Immature natural killer cell (primary cell): ENCODE results near the gene SP6. TPM values are rescaled to one million over a fixed set of nuclear protein-coding genes. Genes with fewer than 3 reads are reported as not detected.

Experiments used
- DNase-seq, 3 donors: peaks; one replicate each; pipeline ENCODE4 v3.0.0; 2022; ENCODE audit warnings: mixed read lengths in 1 of 3
- H3K27ac Mint-ChIP-seq, 6 donors: one replicate each; pipeline ENCODE4 v1.8.0; 2020; ENCODE audit warnings: mixed read lengths in 6 of 6, mild to moderate bottlenecking in 5 of 6, inconsistent platforms in 4 of 6, moderate library complexity in 3 of 6
- H3K27me3 Mint-ChIP-seq, 3 donors: one replicate each; pipeline ENCODE4 v1.8.0; 2020 to 2021; ENCODE audit warnings: low read depth in 3 of 3, mild to moderate bottlenecking in 3 of 3, mixed read lengths in 3 of 3, moderate library complexity in 3 of 3, inconsistent platforms in 1 of 3
- H3K36me3 Mint-ChIP-seq, 3 donors: one replicate each; pipeline ENCODE4 v1.8.0; 2020; ENCODE audit warnings: mixed read lengths in 3 of 3, inconsistent platforms in 2 of 3, mild to moderate bottlenecking in 2 of 3
- H3K4me1 Mint-ChIP-seq, 2 donors: one replicate each; pipeline ENCODE4 v1.8.0; 2020; ENCODE audit warnings: inconsistent platforms in 2 of 2, mild to moderate bottlenecking in 2 of 2, mixed read lengths in 2 of 2, moderate library complexity in 1 of 2
- H3K4me3 Mint-ChIP-seq, 5 donors: one replicate each; pipeline ENCODE4 v1.8.0; 2020; ENCODE audit warnings: mild to moderate bottlenecking in 5 of 5, mixed read lengths in 5 of 5, inconsistent platforms in 3 of 5, moderate library complexity in 3 of 5
- H3K9me3 Mint-ChIP-seq, 6 donors: one replicate each; pipeline ENCODE4 v1.8.0; 2020; ENCODE audit warnings: mild to moderate bottlenecking in 6 of 6, mixed read lengths in 6 of 6, inconsistent platforms in 4 of 6, moderate library complexity in 3 of 6
- polyA plus RNA-seq, 3 donors: library from polyadenylated mRNA; unstranded; fragments of 300-500 nt; fragmentation: Illumina TruSeq; gene quantifications; one replicate each; pipeline ENCODE4 v1.2.3, GENCODE V29; 2021

The SP6 gene
- polyA plus RNA-seq, 3 donors from 2014 or later = not detected

- Mint-ChIP-seq H3K4me1 (no peaks in the 10 kb centered on the region), H3K27me3 (peaks cover 2 to 17% (median 10%) of the 10 kb centered on the region in 3 donors), H3K4me3 (no peak overlapping the region), H3K36me3 (peaks cover 0 to 4% (median 0%) of the 10 kb centered on the region in 3 donors), H3K27ac (no peak overlapping the region), H3K9me3 (no peaks in the 10 kb centered on the region)
- DNase-seq = no peak
These were observed 22.5 kb upstream of the SP6 start for GRCh38 chr17:47873200-47874090.

GRCh38 chr17:47872651-47873161 is 21.7 kb upstream of the SP6 start:
- H3K27me3 Mint-ChIP-seq = peaks cover 2 to 17% (median 10%) of the 10 kb centered on the region in 3 donors
- DNase-seq = no peak
- H3K4me3 Mint-ChIP-seq = no peak overlapping the region
- H3K4me1 Mint-ChIP-seq = no peaks in the 10 kb centered on the region
- H3K9me3 Mint-ChIP-seq = no peaks in the 10 kb centered on the region
- H3K27ac Mint-ChIP-seq = no peak overlapping the region
- peaks cover 0 to 4% (median 0%) of the 10 kb centered on the region in 3 donors for H3K36me3 Mint-ChIP-seq

- Mint-ChIP-seq H3K9me3 (no peaks in the 10 kb centered on the region), H3K4me1 (no peaks in the 10 kb centered on the region), H3K27ac (no peak overlapping the region), H3K27me3 (peaks cover 2 to 17% (median 10%) of the 10 kb centered on the region in 3 donors), H3K4me3 (no peak overlapping the region), H3K36me3 (peaks cover 0 to 4% (median 0%) of the 10 kb centered on the region in 3 donors)
- no peak for DNase-seq
These were observed 21.2 kb upstream of the SP6 start for GRCh38 chr17:47872019-47872650.

DNA sequence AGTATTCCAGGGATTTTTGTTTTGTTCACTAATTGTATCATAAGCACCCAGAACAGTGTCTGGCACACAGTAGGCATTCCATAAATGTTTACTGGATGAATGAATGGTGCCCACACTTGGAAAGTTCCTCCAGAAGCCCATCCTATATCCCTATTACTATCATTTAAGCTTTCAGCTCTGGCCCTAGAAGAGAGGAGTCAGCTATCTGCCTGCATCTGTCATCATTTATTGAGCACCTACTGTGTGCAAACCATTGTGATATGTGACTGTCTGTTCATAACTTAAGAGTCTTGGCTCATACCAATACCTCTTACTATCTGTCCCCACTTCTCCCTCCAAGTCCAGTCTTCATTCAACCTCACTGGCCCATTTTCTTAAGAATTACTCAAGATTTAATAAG is 20.1 kb upstream of the SP6 start:
- Mint-ChIP-seq H3K4me3 (no peak overlapping the region), H3K9me3 (no peaks in the 10 kb centered on the region), H3K4me1 (no peaks in the 10 kb centered on the region), H3K27ac (no peak overlapping the region), H3K27me3 (peaks cover 5 to 18% (median 13%) of the 10 kb centered on the region in 3 donors), H3K36me3 (peaks cover 0 to 4% (median 0%) of the 10 kb centered on the region in 3 donors)
- no peak for DNase-seq

GRCh38 chr17:47870056-47870455 is 19.1 kb upstream of the SP6 start:
- no peaks in the 10 kb centered on the region for H3K9me3 Mint-ChIP-seq
- no peaks in the 10 kb centered on the region for H3K36me3 Mint-ChIP-seq
- H3K27me3 Mint-ChIP-seq = peaks cover 5 to 21% (median 10%) of the 10 kb centered on the region in 3 donors
- no peaks in the 10 kb centered on the region for H3K4me1 Mint-ChIP-seq
- DNase-seq = no peak
- no peak overlapping the region for H3K27ac Mint-ChIP-seq
- no peak overlapping the region for H3K4me3 Mint-ChIP-seq

DNA sequence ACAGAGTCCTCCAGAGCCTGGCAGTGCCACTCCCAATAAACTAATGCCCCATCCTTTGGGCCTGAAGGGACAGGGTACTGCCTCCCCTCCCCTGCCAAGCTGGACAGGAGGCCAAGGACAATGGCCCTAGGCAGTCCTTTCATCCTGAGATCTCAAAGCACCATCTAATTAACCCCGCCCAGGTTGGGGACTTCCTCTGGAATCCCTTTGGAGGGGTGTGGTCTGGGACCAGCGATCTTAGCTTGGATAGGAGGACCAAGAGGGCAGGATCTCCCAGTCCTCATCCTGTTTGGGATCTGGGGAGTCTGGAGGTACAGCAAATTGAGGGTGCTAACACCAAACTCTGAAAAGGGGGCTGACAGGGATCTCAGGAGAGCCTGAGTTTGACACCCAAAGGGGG is 18.2 kb upstream of the SP6 start:
- no peak overlapping the region for H3K27ac Mint-ChIP-seq
- H3K27me3 Mint-ChIP-seq = peaks cover 5 to 20% (median 11%) of the 10 kb centered on the region in 3 donors
- H3K4me3 Mint-ChIP-seq = no peak overlapping the region
- H3K9me3 Mint-ChIP-seq = no peaks in the 10 kb centered on the region
- no peak for DNase-seq
- H3K4me1 Mint-ChIP-seq = no peaks in the 10 kb centered on the region
- H3K36me3 Mint-ChIP-seq = no peaks in the 10 kb centered on the region

GRCh38 chr17:47867813-47868533 is 17.0 kb upstream of the SP6 start:
- no peak for DNase-seq
- H3K4me3 Mint-ChIP-seq = no peak overlapping the region
- no peaks in the 10 kb centered on the region for H3K36me3 Mint-ChIP-seq
- no peak overlapping the region for H3K27ac Mint-ChIP-seq
- no peaks in the 10 kb centered on the region for H3K9me3 Mint-ChIP-seq
- no peaks in the 10 kb centered on the region for H3K4me1 Mint-ChIP-seq
- peaks cover 5 to 17% (median 10%) of the 10 kb centered on the region in 3 donors for H3K27me3 Mint-ChIP-seq

GRCh38 chr17:47866941-47867340 is 16.0 kb upstream of the SP6 start:
- no peak overlapping the region for H3K4me3 Mint-ChIP-seq
- H3K27me3 Mint-ChIP-seq = peaks cover 5 to 15% (median 10%) of the 10 kb centered on the region in 3 donors
- no peaks in the 10 kb centered on the region for H3K4me1 Mint-ChIP-seq
- no peak for DNase-seq
- H3K36me3 Mint-ChIP-seq = no peaks in the 10 kb centered on the region
- H3K27ac Mint-ChIP-seq = no peak overlapping the region
- H3K9me3 Mint-ChIP-seq = no peaks in the 10 kb centered on the region

GRCh38 chr17:47864791-47865216 is 13.8 kb upstream of the SP6 start:
- no peaks in the 10 kb centered on the region for H3K4me1 Mint-ChIP-seq
- H3K36me3 Mint-ChIP-seq = no peaks in the 10 kb centered on the region
- no peaks in the 10 kb centered on the region for H3K9me3 Mint-ChIP-seq
- no peak for DNase-seq
- no peak overlapping the region for H3K27ac Mint-ChIP-seq
- H3K27me3 Mint-ChIP-seq = peaks cover 5 to 11% (median 7%) of the 10 kb centered on the region in 3 donors
- H3K4me3 Mint-ChIP-seq = no peak overlapping the region

DNA sequence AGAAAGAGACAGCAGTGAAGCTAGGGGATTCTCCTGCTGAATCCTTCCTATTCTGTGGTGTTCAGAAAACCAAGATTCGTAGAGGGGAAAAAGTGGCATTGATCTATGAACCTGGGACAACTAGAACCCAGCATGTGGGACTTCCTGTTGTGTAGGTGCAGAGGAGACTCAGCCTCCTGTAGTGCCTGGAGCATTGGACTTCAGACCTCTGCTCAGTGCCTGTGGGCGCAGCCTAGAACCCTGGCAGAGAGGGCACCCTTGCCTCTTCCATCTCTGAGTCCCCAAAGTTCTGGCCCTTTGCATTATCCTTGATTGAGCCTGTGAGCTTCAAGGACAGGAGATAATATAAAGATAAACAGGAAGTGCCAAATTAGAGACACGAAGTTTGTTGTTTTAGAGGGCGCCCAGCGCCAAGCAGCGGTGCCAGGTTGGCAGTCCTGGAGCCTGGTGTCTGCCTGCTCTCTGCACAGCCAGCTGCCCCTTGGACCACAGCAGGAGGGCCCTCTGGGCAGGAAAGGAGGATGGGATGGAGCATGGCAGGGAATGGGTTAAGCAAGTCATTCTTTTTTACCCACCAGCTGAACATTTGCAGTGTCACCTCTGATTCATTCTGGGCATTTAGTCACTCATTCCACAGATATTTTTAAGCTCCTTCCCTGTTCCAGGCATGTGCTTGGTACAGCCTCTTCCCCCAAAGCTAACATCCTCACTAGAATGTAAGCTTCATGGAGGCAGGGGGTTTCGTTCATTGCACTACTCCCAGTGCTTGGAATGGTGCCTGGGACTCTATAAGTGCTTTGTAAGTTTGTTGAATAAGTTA is 11.9 kb upstream of the SP6 start:
- H3K27me3 Mint-ChIP-seq = peaks cover 8 to 16% (median 8%) of the 10 kb centered on the region in 3 donors
- H3K4me3 Mint-ChIP-seq = no peak overlapping the region
- no peak for DNase-seq
- no peaks in the 10 kb centered on the region for H3K4me1 Mint-ChIP-seq
- no peak overlapping the region for H3K27ac Mint-ChIP-seq
- H3K9me3 Mint-ChIP-seq = no peaks in the 10 kb centered on the region
- no peaks in the 10 kb centered on the region for H3K36me3 Mint-ChIP-seq

GRCh38 chr17:47860386-47860785 is 9.4 kb upstream of the SP6 start:
- Mint-ChIP-seq H3K27me3 (peaks cover 6 to 21% (median 11%) of the 10 kb centered on the region in 3 donors), H3K27ac (no peak overlapping the region), H3K4me1 (no peaks in the 10 kb centered on the region)

GRCh38 chr17:47857551-47858455 is 6.8 kb upstream of the SP6 start:
- Mint-ChIP-seq H3K36me3 (no peaks in the 10 kb centered on the region), H3K9me3 (no peaks in the 10 kb centered on the region), H3K27ac (no peak overlapping the region), H3K4me1 (no peaks in the 10 kb centered on the region), H3K4me3 (no peak overlapping the region), H3K27me3 (peaks cover 20 to 37% (median 21%) of the 10 kb centered on the region in 3 donors)
- no peak for DNase-seq

More at GRCh38 chr17:47860386-47860785, 9.4 kb upstream of the SP6 start:
- no peak for DNase-seq
- no peak overlapping the region for H3K4me3 Mint-ChIP-seq
- no peaks in the 10 kb centered on the region for H3K36me3 Mint-ChIP-seq
- H3K9me3 Mint-ChIP-seq = no peaks in the 10 kb centered on the region
